HL-60/S4 (cell line): ENCODE results near the gene NSUN5.
"Not testable (repeated sequence)": the region's sequence is repeated elsewhere in the genome, so short reads cannot be mapped to it uniquely, and the experiment has no call there.

Source experiments
- in situ Hi-C: fragments of 300-500 bp; cut with MboI; formaldehyde crosslinking; loops from 2 replicates; pipeline ENCODE4 v1.14.3; 2022; ENCODE audit warnings: low sequenced_read_pairs

Gene NSUN5

DNA sequence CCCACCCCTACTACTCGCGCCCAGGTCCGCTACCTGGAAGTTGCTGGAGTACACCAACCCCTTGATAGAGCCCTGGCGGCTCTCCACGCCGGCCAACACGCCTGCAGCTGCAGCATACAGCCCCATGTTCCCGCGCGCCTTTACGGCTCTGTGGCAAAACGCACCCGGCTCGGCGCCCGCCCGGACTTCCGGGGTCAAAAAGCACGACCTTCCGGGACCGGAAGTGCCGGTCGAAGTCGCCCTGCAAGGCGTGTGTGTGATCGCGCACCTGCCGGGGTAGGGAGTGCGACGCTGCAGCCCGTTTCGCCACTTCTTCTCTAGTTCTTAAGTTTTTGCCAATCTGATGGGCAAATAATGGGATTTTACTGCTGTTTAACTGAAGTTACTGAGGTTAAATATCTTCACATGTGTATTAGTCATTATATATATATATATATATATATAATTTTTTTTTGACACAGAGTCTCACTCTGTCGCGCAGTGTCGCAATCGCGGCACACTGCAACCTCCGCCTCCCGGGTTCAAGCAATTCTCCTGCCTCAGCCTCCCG is at the start of gene NSUN5:
TSS of gene NSUN5 (minus strand) at position 162 of the 550 bp plus-strand sequence. CDS start at position 126, 36 bp downstream.
- in situ Hi-C loops: no loop called here

DNA sequence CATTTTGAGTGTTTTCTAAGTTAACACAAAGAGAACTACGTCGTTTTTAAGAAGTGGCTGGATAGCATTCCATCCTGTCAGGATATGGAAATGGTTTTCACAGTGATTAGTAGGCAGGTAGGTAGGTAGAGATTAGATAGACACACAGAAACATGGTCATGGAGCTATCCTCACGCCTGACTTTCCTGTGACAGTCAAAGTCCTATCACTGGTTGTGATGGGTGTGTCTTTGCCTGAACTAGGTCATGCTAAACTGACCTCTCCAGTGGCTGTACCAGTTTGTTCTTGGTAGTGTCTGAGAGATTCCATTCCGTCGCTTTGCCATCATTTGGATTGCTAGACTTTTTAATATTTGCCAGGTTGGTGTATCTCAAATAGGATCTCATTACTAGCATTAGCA is 47.5 kb upstream of the NSUN5 start:
- in situ Hi-C loops: no loop called here

DNA sequence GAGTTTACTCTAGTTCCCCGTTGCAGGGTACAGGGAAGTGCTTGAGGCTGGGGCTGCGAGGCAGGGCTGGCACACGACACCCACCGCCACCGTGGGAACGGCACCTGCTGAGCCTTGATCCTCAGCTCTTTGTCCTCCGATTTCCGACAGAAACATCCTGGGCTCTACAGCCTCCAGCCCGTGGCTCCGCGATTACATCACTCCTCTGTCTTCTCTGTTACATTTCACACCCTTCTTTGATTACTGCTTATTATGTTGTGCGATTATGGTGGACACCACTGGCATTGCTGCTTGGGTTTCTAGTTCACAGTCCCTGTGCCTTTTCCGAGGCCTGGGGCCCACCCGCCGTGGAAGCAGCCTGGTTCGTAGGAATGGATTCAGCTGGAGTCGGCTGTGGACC is 46.2 kb upstream of the NSUN5 start:
- in situ Hi-C loops: no loop called here

DNA sequence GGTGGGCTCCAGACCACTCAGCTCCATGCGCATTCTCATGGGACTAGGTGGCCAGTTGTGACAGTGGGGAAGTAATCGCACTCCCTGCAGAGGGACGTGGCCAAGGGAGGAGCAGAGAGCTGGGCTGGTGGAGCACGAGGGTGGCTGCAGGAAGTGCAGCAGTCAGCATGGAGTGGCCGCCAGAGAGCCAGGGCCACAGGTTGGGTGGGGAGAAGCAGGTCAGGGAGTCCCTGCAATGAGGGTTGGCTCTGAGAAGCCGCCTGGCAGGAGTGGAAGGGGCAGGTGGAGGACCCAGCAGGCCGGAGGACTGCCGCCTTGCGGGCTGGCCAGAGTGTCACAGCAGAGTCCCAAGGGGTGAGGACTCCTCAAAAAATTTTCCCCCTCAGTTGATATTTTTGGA is 45.6 kb upstream of the NSUN5 start:
- in situ Hi-C loops: no loop called here

DNA sequence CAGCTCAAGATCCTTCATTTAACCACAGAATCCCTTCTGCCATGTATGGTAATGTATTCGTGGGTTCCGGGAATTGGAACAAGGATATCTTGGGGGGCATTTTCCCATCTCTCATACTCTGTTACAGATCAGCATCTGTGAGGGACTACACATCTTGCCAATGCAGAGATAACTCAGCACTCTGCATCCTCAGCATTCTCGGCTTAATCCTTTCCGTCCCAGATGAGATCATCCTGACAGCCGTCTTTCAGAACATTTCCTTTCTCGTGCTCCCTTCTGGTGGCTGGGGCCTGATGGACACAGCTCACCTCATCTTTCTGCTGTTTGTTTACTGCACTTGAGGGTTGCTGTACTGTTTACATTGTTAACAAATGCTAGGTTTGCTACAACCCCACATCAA is 44.6 kb upstream of the NSUN5 start:
- in situ Hi-C loops: no loop called here

DNA sequence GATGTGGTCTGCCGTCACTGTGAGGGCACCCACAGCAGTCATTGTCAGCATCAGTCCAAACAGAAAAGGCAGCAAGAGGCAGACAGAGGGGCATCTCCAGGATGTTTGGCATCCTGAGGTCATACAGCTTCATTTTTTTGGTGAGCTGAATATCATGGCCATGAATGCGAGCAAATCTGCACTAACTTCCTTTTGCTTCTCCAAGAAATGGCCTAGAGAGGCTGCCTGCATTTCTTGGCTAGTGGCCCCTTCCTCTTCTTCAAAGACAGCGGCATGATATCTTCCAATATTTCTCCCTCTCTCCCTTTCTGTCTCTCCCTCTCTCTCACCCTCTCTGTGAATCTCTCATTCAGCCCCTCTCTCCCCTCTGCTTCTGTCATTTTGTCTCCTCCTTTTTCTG is 44.2 kb upstream of the NSUN5 start:
- in situ Hi-C loops: no loop called here

DNA sequence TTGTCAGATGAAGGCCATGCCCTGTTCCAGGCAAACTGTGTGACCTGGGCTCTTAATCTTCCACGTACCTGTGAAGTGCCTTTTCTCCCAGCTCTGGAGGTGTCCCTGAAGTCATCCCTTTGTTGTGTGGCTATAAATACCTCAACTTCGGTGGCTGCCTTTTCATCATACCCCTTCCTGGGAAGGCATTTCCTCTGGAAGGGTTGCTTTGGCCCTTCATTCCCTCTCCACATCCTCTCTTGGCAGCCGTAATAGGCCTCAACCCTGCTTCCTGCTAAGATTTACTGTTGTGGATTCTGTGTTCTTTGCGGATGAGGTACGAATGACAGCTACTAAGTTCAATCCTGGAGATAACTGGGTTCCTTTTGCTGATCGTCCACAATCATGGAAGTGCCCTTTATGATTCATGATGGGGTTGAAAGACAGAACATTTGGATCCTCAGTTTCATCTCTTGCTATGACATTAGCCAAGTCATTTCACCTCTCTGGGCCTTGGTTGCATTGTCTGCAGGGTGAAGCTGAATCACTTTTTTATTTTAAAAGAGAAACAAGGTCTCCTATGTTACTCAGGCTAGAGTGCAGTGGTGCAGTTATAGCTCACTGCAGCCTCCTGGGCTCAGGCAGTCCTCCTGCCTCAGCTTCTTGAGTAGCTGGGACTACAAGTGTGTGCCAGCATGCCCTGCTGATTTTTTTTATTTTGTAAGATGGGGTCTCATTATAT is 43.0 kb upstream of the NSUN5 start:
- in situ Hi-C loops: no loop called here

DNA sequence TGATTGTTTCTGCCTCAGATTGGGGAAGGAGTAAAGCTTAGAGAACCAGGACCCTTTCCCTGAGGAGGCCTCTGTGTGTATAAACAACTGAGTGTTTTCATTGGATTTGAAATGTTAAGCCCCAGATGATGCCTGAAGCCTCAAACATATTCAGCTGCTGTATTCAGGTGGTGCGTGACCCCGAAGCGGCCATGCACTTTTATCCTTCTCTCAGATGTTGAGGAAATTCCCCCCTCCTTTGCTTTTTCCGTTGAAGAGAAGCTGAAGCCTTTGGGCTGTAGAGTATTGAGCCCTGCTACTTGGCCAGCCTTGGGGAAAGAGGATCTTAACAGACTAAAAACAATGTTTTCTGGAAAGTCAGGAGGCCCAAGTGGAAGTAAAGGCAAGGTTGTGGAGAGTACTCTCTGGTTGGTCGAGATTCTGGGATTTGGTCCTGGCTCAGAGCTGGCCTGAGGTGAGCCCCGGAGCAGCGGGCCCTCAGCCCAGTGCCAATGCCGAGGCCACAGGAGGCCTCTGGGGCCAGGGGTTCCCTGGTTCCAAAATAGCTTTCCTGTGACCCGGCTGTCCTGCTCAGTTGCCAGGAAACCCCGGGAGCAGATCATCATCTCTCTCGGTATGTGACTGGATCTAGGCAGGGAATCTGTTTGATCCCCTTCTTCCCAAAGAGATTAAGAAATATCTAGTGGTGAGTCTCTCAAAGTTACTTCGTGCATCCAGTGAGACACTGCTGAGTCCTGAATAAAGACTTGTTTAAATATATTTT is 41.9 kb upstream of the NSUN5 start:
- in situ Hi-C loops: no loop called here

DNA sequence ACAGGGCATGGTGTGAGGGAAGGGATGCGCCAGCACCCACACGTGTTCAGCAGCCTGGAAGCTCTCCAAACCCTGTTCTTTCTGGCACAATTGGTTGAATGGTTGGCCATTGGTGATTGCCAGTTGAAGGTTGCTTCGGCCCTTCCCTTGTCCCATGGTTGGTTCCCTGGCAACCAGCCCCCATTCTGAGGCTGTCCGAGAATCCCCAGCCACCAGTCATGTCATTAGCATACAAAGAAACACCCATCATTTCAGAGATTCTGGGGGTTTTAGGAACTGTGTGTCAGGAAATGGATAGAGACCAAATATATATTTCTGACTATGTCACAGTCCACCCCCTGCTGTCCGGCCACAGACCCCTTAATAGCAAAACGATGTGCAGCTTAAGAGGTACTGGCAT is 41.1 kb upstream of the NSUN5 start:
- in situ Hi-C loops: no loop called here

DNA sequence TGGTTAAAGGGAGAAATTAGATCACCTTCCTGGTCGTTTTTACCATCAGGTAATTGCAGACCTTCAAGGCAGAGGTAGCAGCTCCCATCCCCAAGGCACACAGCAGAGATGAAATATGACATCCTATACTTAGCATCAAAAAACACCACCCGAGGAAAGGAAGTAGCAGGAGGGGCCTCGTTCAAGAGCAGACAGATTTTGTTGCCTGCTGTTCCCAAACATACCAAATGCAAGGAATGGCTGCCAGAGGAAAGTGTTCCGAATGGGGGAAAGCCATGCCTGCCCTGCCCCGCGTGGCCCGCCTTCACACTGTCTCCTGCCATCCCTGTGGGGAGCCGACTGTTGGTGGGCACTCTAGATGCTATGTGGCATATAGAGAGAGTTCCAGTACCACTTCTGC is 37.3 kb upstream of the NSUN5 start:
- in situ Hi-C loops: no loop called here

DNA sequence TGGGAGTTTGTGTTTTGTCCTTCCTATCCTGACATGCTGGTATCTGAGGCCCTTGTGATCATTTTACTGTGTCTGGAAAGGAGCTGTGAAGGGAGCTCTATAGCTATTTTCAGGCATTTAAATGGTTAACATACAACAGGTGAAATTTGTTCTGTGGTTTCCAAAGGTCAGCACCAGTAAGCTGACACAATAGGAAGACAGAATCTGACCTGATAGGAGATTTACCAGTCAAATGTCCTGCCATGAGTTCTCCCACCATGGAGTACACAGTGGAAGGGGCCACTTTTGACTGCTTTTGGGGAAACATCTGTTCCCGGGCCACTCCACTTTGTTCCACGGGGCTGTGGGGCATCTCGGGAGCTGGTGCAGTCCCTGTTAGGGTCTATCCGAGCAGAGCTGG is 36.9 kb upstream of the NSUN5 start:
- in situ Hi-C loops: no loop called here

DNA sequence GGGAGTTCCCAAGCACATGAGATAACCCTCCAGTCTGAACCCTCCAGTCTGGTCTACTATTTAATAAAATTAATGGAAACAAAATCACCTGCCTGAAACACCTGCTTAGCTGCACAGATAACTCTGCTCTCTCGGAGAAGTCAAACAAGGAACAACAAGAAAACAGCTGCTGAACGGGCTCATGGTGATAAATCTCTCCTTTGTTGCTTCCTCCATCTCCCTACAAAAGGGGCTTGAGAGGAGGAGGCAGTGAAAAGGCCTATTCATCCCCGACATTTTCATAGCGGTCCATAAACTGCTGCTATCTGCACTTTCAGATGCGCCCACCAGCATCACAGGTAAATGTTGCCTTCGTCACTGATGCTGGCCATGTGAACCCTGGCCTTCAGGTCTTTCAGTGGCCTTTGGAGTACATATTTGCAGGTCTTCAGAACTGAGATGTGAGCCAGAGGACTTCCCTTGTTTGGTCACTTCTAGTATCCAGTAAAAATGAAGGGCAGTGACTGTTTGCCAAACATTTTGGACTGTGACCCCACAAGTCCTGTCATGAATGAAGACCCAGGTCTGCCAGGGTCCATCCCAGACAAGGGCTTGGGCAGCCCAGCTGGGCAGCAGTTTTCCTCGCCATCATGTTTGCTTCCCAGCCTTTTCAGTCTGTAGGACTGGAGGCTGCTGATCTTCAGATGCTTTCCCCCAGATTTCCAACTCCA is 35.2 kb upstream of the NSUN5 start:
- in situ Hi-C loops: no loop called here

DNA sequence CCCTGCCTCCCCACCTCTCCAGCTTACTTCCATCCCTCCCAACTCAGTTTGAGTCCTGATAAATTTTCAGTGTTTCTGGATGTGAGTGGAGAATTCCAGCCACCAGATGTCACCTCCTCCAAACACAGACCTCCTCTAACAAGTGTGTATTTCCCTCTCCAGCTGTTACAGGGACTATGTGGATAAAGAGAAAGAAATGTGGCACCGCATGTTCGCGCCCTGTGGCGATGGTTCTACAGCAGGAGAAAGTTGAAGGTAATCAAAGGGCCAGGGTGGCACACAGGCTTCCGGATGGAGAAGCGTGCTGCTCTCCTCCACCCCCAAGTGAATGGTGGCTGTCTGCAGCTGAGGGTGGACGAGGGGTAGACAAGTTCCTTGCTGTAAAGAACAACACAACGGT is 34.0 kb upstream of the NSUN5 start:
- in situ Hi-C loops: no loop called here

DNA sequence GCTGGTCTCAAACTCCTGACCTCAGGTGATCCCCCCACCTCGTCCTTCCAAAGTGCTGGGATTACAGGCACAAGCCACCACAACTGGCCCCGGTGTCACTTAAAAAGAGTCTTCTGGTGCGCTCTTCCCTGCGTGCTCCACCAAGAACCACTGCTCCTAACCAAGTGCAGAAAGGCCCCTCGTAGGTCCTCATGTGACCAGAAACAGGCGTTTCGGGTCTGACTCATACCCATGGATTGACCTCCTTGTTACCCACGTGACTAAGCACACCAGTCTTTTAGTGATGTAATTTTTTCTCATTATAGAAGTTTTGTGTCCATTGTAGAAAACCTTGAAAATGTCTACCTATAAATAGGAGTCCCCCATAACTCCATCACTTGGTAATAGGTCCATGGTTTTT is 33.3 kb upstream of the NSUN5 start:
- in situ Hi-C loops: no loop called here

DNA sequence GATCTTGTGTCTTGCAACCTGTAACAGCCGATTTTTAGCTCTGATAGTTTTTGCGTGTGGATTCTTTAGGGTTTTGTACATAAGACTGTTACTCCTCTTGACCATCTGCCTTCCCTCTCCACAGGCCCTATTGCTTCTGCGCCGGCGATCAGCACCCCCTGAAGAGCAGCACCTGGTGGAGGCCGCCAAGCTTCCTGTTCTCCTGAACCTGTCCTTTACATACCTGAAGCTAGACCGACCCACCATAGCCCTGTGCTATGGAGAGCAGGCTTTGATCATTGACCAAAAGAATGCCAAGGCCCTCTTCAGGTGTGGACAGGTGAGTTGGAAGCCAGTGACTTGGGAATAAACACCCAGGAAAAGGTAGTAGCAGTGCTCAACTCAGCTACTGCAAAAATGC is 31.9 kb upstream of the NSUN5 start:
- in situ Hi-C loops: no loop called here

DNA sequence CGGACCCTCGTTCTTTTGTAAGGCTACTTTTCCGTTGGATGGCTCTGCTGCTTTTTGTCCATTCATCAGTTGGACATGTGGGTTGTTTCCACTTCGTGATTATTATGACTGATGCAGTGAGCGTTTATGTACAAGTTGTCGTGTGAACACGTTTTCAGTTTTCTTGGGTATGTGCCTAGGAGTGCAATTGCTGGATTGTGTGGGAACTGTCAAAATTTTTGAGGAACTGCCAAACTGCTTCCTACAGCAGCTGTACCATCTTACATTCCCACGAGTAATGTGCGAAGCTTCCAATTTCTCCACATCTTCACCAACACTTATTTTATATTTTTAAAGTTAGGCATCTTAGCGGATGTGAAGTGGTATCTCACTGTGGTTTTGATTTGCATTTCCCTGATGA is 29.7 kb upstream of the NSUN5 start:
- in situ Hi-C loops: no loop called here

DNA sequence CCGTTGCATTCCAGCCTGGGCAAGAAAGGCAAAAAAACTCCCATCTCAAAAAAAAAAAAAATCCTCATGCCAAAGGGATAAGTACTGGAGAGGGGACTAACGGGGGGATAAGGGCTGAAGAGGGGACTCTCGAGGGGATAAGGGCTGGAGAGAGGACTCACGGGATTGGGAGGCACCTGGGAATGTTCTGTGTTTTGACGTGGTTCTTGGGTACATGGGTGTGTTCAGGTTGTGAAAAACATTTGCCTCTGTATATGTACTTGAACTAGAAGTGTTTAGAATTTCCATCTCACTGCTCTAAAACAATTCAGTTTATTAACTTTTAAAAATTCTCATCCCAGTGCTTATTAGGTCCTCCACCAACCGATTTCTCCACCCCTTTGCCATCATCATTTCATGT is 23.8 kb upstream of the NSUN5 start:
- in situ Hi-C loops: no loop called here

DNA sequence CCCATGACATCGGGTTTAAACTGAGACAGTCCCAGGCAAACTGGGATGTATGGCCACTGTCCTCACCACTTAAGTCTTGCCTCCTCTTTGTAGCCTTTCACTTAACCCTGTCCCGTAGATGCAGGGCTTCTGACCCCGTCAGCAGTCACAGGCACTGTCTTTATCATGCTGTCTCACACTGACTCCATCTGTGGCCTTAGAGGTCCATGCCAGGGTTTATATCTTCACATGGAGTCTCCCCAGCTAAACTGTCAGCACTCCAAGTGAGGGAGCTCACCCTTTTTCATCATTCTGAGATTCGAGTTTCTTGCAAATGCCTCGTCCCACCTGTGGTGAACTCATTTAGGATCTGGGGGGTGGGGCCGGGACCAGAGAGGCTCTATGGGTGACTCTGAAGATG is 22.1 kb upstream of the NSUN5 start:
- in situ Hi-C loops: no loop called here

DNA sequence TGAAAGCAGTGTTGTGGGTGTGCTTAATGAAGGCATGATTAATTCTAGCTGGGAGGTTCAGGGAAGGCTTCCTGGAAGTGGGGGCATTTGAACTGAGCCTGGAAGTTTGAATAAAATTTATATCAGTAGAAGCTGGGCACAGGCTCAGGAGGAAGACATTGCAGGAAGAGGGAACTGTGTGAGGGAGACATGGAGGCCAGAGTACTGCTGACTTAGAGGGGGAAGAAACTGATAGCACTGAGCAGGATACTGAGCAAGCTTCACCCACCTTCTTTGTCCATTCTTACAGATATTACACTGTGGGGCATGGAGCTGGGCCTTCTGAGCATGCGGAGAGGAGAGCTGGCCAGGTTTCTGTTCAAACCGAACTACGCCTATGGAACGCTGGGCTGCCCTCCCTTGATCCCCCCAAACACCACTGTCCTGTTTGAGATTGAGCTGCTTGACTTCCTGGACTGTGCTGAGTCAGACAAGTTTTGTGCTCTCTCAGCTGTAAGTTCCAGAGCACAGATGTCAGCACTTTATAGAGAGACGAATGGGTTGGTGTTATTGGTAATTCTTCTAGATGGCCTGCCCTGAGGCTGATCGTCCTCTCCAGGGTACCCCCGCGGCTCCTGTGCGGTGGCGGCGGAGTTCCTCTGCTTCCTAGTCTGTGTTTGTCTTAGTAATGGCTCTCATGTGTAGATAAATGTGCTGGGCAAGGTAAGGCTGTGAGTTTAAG is 21.4 kb upstream of the NSUN5 start:
- in situ Hi-C loops: no loop called here

DNA sequence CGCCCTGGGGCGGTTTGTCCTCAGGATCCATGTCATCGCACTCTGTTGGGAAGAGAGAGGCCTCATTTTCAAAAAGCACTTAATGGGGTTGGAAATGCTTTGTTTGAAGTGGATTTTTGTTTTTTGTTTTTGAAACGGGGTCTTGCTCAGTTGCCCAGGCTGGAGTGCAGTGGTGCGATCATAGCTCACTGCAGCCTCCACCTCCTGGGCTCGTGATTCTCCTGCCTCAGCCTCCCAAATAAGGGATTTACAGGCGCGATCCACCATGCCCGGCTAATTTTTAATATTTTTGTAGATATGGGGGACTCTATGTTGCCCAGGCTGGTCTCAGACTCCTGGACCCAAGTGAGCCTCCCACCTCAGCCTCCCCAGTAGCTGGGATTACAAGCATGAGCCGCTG is 20.1 kb upstream of the NSUN5 start:
- in situ Hi-C loops: no loop called here

DNA sequence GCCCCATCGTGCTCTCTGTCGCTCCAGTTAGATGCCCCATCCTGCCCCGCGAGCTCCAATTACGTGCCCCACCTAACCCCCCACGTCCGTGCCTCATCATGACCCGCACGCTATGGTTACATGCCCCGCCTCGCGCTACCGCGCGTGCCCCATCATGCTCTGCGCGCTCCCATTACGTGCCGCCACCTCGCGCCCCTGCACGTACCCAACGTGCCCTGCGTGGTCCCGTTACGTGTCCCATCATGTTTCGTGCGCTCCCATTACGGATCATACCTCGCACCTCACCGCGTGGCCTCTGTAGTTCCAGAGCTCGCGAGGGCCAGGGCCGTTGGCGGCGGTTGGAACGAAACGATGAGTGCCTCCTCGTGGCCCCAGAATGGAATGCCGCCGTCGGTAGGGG is 19.3 kb upstream of the NSUN5 start, which contains the start of the genes FKBP6 and TRIM50:
TSS of gene FKBP6 (plus strand) at position 240 of the 400 bp plus-strand sequence. CDS start 268 bp downstream, outside the sequence.
TSS of gene TRIM50 (minus strand) at position 161 of the 400 bp plus-strand sequence. CDS start 3,295 bp downstream, outside the sequence.
- in situ Hi-C loops: not testable (repeated sequence)
